ENCODE measurements around the gene MLN.

MLN gene

GRCh38 chr6:33779290-33779689 is 24.5 kb downstream of the MLN start:
- no peak for ATAC-seq
- no peak for TF ChIP-seq ZNF70 (CRISPR knock-in tag; IDR thresholded peaks at IDR 0.05)
- TF ChIP-seq OSR1 (CRISPR knock-in tag; IDR thresholded peaks at IDR 0.05): no peak
- TF ChIP-seq GLIS3 (CRISPR knock-in tag; IDR thresholded peaks at IDR 0.05): no peak
- no peak for TF ChIP-seq PATZ1 (CRISPR knock-in tag; IDR thresholded peaks at IDR 0.05; ENCODE audit: borderline replicate concordance)
- no peak for TF ChIP-seq CREB5 (CRISPR knock-in tag; IDR thresholded peaks at IDR 0.05; ENCODE audit: low read depth)
- no peak for TF ChIP-seq TCF4 (CRISPR knock-in tag; IDR thresholded peaks at IDR 0.05; ENCODE audit: borderline replicate concordance)
- no peak for TF ChIP-seq ISL1 (CRISPR knock-in tag; IDR thresholded peaks at IDR 0.05)
- no peak for TF ChIP-seq CSRNP3 (CRISPR knock-in tag; IDR thresholded peaks at IDR 0.05)
- TF ChIP-seq ZC3H10 (CRISPR knock-in tag; IDR thresholded peaks at IDR 0.05): no peak
- TF ChIP-seq TOX (CRISPR knock-in tag; IDR thresholded peaks at IDR 0.05; ENCODE audit: borderline replicate concordance): no peak
- no peak for TF ChIP-seq SNAI2 (CRISPR knock-in tag; IDR thresholded peaks at IDR 0.05)
- TF ChIP-seq BACH2 (CRISPR knock-in tag; IDR thresholded peaks at IDR 0.05; ENCODE audit: borderline replicate concordance): no peak
- no peak for TF ChIP-seq PPARA (CRISPR knock-in tag; IDR thresholded peaks at IDR 0.05; ENCODE audit: borderline replicate concordance)
- no peak for TF ChIP-seq ZNF565 (CRISPR knock-in tag; conservative IDR thresholded peaks at IDR 0.05; ENCODE audit: low read depth)

- no peak for TF ChIP-seq TSHZ2 (CRISPR knock-in tag; IDR thresholded peaks at IDR 0.05)
- no peak for TF ChIP-seq ZNF8 (CRISPR knock-in tag; IDR thresholded peaks at IDR 0.05)
- TF ChIP-seq TOX (CRISPR knock-in tag; IDR thresholded peaks at IDR 0.05; ENCODE audit: borderline replicate concordance): no peak
- no peak for TF ChIP-seq ZFP30 (CRISPR knock-in tag; IDR thresholded peaks at IDR 0.05)
- no peak for TF ChIP-seq PPARA (CRISPR knock-in tag; IDR thresholded peaks at IDR 0.05; ENCODE audit: borderline replicate concordance)
- ATAC-seq: no peak
Observed at GRCh38 chr6:33778444-33779121, 25.2 kb downstream of the MLN start.

- no peak for ATAC-seq
- TF ChIP-seq ZFP30 (CRISPR knock-in tag; IDR thresholded peaks at IDR 0.05) (no peak), RARB (CRISPR knock-in tag; IDR thresholded peaks at IDR 0.05) (no peak), PATZ1 (CRISPR knock-in tag; IDR thresholded peaks at IDR 0.05; ENCODE audit: borderline replicate concordance) (no peak), GLIS3 (CRISPR knock-in tag; IDR thresholded peaks at IDR 0.05) (no peak), TSHZ2 (CRISPR knock-in tag; IDR thresholded peaks at IDR 0.05) (no peak), TCF4 (CRISPR knock-in tag; IDR thresholded peaks at IDR 0.05; ENCODE audit: borderline replicate concordance) (no peak), ZNF8 (CRISPR knock-in tag; IDR thresholded peaks at IDR 0.05) (no peak), ZNF70 (CRISPR knock-in tag; IDR thresholded peaks at IDR 0.05) (no peak), POU6F1 (CRISPR knock-in tag; IDR thresholded peaks at IDR 0.05; ENCODE audit: borderline replicate concordance, low read depth) (no peak)
Observed at GRCh38 chr6:33777398-33778388, 26.1 kb downstream of the MLN start.
